ENCODE measurements around the gene KMT2E. TPM values are rescaled to one million over a fixed set of nuclear protein-coding genes. Genes with fewer than 3 reads are reported as not detected.
"Not testable (repeated sequence)": the region's sequence is repeated elsewhere in the genome, so short reads cannot be mapped to it uniquely, and the experiment has no call there.

KMT2E gene, protein sequence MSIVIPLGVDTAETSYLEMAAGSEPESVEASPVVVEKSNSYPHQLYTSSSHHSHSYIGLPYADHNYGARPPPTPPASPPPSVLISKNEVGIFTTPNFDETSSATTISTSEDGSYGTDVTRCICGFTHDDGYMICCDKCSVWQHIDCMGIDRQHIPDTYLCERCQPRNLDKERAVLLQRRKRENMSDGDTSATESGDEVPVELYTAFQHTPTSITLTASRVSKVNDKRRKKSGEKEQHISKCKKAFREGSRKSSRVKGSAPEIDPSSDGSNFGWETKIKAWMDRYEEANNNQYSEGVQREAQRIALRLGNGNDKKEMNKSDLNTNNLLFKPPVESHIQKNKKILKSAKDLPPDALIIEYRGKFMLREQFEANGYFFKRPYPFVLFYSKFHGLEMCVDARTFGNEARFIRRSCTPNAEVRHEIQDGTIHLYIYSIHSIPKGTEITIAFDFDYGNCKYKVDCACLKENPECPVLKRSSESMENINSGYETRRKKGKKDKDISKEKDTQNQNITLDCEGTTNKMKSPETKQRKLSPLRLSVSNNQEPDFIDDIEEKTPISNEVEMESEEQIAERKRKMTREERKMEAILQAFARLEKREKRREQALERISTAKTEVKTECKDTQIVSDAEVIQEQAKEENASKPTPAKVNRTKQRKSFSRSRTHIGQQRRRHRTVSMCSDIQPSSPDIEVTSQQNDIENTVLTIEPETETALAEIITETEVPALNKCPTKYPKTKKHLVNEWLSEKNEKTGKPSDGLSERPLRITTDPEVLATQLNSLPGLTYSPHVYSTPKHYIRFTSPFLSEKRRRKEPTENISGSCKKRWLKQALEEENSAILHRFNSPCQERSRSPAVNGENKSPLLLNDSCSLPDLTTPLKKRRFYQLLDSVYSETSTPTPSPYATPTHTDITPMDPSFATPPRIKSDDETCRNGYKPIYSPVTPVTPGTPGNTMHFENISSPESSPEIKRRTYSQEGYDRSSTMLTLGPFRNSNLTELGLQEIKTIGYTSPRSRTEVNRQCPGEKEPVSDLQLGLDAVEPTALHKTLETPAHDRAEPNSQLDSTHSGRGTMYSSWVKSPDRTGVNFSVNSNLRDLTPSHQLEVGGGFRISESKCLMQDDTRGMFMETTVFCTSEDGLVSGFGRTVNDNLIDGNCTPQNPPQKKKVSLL (N-terminal part only)
- polyA plus RNA-seq (2013, experiment 1 of 2; ENCODE audit: insufficient read length) = 24.4 TPM
- polyA plus RNA-seq (2013, experiment 2 of 2; ENCODE audit: insufficient read length) = 26.7 TPM

DNA sequence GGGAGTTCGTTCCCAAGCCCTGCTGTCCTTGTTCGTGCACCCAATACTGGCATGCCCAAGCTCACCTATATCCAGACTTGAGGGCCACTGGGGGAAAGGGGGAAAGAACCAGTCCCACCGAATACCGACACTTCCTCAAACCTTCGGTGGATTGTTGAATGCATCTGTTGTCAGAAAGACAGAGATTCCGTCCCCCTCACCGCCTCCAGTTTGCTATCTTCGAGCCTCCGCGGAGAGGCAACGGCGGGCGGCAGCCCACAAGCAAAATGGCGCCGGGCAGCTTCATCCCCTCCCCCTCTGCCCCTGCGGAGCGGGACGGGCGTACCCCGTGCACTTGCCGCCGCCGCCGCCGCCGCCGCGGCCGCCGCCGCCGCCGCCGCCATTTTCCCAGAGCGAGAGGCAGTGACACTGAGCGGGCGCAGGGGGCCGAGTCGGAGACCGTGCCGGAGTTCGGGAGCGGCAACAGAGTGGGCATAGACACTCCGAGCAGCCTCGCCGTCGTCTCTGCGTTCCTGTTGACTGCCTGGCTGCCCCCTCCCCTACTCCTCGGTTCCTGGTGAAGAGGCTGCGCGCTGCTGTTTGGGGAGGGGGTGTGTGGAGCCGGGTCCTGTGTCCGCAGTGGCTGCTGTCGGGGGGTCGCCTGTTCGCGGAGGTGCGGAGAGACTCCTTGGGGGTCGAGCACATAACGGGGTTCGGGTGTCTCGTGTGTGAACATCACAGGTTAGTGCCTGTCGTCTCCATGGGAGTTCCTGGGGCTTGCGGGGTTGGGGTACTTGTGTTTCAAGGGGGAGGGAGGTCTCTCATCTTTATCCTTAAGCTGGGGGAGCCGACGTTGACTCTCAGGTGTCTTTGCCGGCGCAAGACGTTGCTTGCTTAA, at the start of gene KMT2E:
KMT2E (plus strand) TSS at position 390 of the 877 bp plus-strand sequence. CDS start 26,748 bp downstream, outside the sequence.
- DNase-seq = peak; percentile 88

DNA sequence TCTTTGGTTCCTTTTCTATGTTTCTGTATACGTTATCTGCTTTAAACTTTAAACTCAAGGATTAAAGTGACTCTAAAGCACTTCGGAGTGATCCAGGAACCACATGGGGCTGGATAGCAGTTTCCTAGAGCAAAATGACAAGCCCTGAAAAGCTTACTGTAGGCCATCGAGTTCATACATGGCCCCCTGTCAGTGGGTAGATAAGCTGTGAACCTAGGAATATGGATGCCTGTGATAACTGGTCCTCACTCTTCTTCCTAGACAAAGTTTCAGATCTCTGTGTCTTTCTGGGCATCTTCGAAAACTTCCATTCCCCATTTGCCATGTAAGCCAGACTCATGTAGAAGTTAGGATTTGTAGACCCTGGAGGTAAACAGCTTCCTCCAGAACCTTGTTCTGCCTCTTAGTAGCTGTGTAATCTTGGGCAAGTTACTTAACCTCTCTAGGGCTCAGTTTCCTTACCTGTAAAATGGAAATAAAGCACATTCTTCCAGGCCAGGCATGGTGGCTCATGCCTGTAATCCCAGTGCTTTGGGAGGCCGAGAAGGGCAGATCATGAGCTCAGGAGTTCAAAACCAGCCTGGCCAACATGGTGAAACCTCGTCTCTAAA, 49.3 kb upstream of the KMT2E start:
- DNase-seq = no peak

DNA sequence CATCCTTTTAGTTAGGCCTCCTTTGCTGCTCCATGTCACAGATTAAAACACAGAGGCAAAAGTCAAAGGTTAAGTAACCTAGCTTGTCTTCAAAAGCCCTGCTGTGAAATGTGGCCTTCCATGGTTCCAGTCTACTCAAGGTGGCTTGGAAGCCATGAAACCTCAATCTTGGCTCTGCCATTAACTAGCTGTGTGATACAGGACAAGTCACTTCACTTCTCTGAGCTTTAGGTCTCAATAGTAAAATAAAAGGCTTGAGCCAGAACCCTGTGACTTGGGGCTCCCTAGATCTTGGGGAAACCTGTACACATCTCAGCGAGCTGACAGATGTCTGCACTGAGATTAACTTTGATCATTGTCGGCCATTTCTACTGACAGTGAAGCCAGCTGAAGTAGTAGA, 48.0 kb upstream of the KMT2E start:
- no peak for DNase-seq

DNA sequence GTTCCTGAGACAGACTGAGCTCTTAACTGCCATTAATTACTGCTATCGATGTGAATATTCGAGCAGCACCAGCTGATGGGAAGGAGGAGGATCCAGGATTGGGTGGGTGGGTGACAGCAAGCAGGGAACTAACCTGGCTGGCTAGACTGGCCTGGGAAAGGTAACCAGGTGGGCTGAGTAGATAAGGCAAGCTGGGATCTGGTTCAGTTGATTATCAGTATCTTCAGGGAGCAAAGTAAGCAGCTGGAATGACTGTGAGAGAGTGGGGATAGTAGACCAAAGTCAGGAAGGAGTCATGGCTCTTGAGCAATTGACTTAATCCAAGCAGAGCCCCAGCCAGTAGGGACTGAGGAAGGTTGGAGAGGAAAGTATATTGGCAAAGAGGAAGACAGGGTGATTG, 46.9 kb upstream of the KMT2E start:
- DNase-seq = no peak

DNA sequence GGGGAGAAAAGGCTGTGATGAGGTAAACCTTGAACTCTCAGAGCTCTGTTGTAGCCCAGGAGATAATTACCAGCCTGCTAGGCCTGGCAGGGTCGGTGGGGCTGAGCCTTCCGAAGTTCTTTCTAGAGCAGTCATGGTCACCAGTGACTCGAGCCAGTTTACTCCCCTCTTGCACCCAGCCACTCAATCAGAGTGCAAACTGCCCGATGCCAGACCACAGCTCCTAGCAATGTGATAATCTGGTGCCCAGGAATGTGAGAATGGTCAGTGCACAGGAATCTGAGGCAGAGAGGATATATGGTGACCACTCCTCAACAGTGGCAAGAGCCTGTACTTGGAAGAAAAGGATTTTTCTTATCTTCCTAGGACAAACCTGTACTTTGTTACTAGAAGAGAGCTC, 46.4 kb upstream of the KMT2E start:
- DNase-seq = peak; percentile 60

DNA sequence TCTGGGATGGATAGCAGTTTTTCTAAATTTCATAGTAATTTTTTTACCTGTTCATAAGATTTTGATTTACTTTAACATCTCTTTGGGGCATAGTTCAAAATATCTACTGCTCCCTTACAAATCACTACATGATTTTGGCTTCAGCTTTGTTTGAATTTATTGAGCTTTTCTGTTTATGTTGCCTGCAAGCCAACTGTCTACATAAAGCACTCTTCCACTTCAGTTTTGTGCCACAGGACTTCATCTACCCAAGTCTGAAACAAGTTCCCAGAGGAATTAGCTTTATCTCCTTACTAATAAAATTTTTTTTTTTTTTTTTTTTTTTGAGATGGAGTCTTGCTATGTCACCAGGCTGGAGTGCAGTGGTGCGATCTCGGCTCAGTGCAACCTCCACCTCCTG, 45.4 kb upstream of the KMT2E start:
- no peak for DNase-seq

DNA sequence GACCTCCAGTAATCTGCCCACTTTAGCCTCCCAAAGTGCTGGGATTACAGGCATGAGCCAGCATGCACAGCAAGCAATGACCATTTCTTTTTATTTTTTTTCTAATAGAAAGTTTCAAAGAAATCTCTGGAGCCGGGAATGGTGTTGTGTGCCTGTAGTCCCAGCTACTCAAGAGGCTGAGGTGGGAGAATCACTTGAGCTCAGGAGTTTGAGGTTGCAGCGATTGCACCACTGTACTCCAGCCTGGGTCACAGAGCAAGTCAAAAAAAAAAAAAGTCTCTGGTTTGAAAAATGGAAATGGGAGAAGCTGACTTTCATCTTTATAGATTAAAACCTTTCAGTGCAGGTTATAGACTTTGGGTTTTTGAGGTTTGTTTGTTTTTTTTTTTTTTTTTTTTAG, 44.8 kb upstream of the KMT2E start:
- DNase-seq = no peak

DNA sequence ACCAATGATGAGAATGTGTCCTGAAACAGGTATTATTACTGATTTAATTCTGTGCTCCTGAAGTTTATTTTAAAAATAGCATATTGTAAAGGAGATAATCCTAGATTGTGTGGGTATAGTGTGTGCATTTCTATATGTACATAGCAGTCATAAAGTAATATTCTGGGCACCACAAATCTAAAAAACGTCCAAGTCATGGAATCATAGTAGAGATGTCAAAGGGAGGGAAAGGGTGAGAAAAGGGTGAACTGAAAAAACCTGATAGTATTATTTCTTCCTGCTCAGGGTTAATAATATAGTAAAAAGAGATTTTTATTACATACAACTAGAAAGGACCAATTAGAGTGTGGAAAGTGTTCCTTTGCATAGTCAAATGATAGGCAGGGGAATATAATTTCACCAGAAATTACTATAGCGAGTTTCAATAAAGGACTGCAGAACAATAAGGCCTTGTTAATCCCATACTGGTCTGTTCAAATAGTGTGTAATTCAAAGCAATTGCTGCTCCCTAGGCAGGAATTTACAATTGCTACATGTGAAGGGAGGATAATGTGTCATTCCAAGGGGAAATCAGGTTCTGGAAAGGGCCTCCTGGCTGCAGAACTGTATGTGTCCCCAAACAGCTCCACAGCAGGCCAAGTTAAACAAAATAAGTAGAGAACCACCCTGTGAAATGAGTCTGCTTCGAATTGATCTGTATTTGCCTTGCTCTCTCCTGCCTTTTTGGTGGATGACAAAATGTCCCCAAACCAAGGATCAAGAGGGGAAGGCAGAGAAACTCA, 42.5 kb upstream of the KMT2E start:
- peak; percentile 78 for DNase-seq

DNA sequence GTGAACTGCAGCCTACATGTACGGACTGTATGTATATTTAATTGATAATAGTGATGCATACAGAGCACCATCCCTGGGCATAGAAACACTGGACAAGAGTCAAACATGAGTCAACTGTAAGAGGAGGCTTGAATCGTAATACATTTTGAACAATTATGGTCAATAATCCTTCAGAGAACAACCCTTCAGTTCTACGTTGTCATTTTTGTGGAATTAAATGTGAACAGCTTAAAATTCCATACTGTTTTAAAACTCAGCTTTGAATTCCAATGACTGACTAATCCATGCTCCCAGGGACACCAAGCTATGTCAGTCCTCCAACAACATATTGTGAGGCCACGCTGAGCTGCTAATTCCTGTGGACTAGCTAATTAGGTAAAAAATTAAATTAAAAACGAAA, 41.5 kb upstream of the KMT2E start:
- peak; percentile 95 for DNase-seq

DNA sequence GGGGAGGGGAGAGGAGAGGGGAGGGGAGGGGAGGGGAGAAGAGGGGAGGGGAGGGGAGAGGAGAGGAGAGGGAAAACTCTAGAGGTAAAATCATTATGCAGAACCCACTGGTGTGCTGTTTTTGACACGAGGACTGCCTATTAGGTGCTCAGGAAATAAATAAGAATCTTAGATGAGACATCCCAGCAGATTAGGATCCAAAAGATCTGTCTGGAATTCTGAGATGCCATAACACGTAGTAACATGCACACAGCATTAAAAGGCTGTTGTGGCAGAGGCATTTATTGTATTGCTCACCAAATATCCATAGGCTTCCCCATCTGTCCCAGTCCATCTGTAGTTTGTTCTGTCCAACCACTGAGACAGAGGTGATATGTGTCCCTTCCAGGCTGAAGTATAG, 40.8 kb upstream of the KMT2E start:
- peak; percentile 74 for DNase-seq

DNA sequence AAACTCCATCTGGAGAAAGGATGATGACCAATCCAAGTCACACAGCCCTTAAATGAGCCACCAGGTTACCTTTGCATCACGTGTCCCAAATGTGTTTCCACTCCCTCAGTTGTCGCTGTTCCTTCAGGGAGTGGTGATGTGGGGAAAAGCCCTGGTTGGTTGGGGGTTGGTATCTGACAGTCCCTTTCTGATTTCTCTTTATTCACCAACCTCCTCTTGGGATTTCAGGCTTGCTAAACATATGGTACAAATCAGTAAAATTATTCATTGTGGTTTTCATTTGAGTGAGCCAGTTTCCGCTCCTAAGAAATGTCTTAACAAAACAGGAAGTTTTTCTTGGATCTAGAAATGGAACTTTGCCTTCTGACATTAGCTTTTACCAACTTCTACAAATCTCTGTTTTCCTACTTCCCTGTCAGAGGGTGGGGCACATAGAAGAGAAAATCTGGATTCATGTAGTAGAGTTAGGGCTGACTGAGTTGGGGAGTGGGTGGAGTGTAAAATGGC, 40.0 kb upstream of the KMT2E start:
- peak; percentile 96 for DNase-seq

DNA sequence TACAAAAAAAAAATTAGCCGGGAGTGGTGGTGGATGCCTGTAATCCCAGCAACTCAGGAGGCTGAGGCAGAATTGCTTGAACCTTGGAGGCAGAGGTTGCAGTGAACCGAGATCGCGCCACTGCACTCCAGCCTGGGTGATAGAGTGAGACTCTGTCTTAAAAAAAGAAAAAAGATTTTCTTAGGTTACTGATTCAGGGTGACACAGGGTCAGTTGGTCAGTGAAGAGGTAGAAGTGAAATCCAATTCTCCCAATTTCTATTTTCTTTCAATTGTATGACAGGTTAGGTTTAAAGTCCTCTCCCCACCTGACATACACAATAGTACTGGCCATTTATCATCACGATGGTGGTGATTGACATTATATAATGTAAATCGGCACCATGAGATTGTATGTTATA, 38.5 kb upstream of the KMT2E start:
- DNase-seq = not testable (repeated sequence)

DNA sequence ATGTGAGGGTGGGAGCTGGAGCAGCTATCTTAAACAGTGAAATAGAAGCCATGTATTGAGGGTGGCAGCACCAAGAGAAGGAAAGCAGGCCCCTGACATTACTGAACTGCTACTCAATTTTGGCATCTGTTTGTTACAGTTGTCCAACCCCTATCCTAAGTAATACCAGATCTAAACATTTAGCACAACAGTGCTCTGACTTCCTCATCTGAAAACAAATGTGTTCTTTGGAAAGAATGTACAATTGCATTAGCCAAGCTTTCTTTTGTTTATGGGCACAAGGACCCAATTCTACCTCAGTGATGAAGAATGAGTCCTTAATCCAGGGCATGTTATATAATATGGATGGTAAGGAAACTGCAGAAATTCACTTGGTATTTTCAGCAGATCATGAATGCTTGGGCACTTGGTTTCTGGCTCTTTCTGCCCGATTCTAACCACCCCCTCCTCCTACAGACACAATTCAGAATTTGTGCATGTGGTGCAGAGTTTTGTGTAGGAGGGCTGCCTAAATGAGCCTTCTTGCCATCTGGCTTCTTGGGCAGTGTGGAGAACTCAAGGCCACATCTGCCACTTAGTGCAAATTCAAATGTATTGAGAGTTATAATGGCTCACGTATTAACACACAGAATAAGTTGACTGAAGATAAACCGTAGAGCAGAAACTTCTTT, 36.9 kb upstream of the KMT2E start:
- DNase-seq = no peak

DNA sequence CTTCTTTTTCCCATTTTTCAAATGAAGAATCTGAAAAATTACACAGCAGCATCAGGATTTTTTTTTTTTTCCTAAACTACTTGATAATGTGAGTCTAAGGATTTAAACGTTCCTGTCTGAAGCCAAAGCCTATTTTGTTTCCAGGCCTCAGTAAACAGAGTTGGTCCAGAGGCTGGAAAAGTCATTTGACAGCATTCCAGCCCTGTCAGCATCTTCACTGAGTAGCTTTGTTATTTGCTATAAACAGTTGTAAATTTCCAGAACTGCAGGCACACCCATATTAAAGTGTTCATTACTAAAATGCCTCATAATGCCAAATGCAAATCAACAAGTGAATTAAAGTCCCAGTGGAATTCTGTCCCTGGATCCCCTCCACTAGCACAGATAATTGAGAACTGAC, 35.5 kb upstream of the KMT2E start:
- no peak for DNase-seq

DNA sequence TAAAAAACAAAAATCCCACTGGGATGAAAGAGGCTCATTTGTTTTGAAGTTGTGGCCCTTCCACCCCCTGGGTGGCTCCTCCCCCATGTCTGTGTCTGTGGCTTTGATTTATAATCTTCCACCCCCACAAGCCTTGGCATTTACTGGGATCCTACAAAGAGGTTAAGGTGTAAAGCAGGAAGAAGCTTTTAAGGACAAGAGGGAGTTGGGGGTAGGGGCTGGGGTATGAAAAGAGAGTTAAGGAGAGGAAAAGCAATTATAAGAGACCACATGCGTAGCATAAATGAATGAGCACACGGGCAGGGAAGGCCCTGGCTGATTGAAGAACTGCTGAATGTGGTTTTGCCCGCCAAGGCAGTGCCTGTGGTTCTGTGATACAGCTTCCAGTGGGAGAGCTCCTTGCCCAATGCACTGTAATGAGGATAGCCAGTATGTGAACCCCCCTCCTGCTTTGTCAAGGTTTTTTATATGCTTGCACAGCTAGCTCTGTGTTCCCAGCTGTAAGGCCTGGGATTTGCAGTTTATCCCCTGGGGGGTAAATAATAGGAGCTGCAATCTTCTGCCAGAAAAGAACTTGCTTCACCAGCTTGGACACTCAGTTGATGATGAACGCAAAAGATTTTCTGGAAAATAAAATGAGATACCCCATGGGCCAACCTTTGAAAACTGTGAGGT, 34.7 kb upstream of the KMT2E start:
- peak; percentile 35 for DNase-seq

DNA sequence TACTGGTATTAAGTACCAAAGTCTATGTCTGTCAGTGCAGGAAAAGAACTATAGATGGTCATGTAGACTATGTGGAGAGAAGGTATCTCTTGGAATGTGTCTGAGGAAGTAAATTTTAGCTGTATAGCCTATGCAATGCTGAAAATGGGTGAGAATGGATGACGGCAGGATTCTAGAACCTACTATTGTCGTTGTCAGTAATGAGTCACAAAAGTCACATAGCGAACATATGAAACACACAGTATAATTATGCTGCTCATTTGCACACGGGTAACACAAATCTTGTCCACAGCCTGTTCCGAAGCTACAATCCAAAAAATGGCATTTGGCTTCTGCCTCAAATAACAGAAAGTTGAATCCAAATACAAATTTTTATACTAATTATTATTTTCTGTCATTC, 33.6 kb upstream of the KMT2E start:
- DNase-seq = peak; percentile 52

DNA sequence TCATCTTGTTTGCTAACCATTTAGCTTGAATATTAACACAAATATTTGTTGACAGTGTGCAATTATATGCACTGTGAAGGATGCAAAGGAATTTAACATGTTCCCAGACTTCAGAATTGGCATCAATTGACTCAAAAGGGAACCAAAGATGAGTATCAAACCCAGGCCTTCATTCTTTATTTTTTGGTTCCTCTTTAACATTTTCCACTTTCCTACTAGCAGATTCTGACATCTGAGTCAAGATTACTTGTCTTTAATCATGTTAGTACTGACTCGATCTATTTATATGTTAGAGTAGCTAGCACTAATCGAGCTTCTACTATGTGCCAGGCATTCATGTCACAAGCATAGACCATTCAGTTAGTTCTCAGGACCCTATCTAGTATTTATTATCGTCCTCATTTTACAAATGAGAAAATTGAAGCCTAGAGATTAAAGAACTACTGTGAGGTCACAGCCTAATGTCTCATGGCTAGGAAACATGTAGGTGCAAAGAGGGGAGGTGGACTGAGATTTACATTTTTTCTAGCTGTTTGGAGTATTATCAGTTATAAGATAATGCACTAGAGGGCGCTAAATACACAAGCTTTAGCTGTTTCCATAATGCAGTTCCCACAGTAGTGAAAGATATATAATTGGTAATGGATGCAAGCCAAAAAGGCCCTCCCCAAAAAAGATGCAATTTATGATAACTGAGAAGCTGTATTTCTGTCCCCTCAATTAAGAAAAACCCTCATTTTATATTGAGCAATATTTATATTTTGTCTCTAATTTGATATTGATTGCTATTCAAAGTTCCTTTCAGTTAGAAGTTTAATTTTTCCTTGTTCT, 32.9 kb upstream of the KMT2E start:
- DNase-seq = peak; percentile 66

DNA sequence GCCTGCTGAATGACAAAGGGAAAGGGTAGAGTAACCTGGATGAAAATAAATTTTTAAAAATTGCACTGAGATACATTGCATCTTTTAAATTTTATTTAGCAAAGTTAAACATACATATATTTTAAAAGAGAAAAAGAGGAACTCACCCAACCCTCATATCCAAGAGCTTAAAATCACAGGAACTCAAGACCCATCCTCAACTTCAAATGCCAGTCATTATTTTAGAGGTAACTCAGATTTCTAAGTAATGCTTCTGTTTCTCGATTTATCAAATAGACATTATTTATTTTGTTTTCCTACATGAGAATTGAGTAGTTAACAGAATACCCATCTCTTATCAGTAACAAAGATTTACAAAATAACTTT, 32.4 kb upstream of the KMT2E start:
- DNase-seq = no peak

Measured in fibroblast of skin of back (primary cell).